ENCODE data around the gene RBM12.

Gene RBM12

GRCh38 chr20:35651958-35652357 lies 12.7 kb downstream of the RBM12 start:
- DNase-seq (ENCODE audit: low spot score in 2 of 2) = no peak
- Mint-ChIP-seq H3K27ac (no peak overlapping the region), H3K4me1 (peaks cover 30% of the 10 kb centered on the region), H3K36me3 (peaks cover 1% of the 10 kb centered on the region), H3K4me3 (no peak overlapping the region), H3K9me3 (no peaks in the 10 kb centered on the region)
- no peak for ATAC-seq

DNA sequence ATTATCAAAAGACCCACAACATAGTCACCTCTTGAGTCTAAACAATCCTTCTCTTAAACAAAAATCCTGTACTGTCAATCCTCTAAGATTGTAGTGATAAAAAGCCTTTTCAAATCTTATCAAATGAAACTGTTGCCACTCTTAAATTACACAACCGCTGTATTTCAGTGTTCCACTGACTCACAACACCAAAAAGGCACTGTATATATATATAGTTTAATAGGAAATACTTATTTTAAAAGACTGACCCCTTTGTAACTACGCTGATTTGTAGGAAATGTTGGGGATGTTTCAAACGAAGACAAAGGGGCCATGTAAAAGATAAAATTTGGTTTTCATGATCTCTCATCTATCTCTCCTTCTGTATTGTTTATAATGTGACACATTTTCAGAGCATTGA lies 14.1 kb downstream of the RBM12 start:
- peaks cover 36% of the 10 kb centered on the region for H3K4me1 Mint-ChIP-seq
- ATAC-seq (no peak), DNase-seq (ENCODE audit: low spot score in 2 of 2) (no peak)

GRCh38 chr20:35648836-35649235 lies 15.9 kb downstream of the RBM12 start:
- no peak overlapping the region for H3K4me3 Mint-ChIP-seq
- peaks cover 48% of the 10 kb centered on the region for H3K4me1 Mint-ChIP-seq
- H3K9me3 Mint-ChIP-seq = no peaks in the 10 kb centered on the region
- no peak for DNase-seq (ENCODE audit: low spot score in 2 of 2)
- no peak for ATAC-seq
- H3K27ac Mint-ChIP-seq = peak overlapping the region; percentile 12
- H3K36me3 Mint-ChIP-seq = peaks cover 13% of the 10 kb centered on the region

More for the DNA sequence above, 14.1 kb downstream of the RBM12 start:
- Mint-ChIP-seq H3K4me3 (no peak overlapping the region), H3K27ac (peak overlapping the region; percentile 14), H3K9me3 (no peaks in the 10 kb centered on the region), H3K36me3 (peaks cover 10% of the 10 kb centered on the region)

GRCh38 chr20:35644806-35645205 lies 19.9 kb downstream of the RBM12 start:
- H3K9me3 Mint-ChIP-seq = no peaks in the 10 kb centered on the region
- peaks cover 72% of the 10 kb centered on the region for H3K4me1 Mint-ChIP-seq
- peaks cover 19% of the 10 kb centered on the region for H3K36me3 Mint-ChIP-seq
- H3K27ac Mint-ChIP-seq = no peak overlapping the region
- DNase-seq (ENCODE audit: low spot score in 2 of 2) (no peak), ATAC-seq (no peak)
- H3K4me3 Mint-ChIP-seq = no peak overlapping the region

DNA sequence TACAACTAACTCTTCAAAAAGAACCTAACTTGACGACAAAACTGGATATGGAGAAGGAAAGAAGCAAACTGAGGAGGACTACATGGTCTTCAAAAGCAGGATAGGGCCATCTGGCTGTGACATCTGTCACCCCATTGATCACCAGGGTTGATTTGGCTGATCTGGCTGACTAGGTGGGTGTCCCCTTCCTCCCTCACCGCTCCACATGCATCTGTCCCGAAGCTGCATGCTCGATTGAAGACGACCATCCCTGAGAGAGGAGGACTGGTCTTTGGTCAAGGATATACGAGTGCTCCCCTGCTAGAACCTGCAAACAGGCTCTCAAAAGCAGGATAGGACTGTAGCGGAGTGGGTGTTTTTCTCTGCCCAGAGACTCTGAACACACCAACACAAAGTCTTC lies 21.7 kb downstream of the RBM12 start:
- Mint-ChIP-seq H3K9me3 (no peaks in the 10 kb centered on the region), H3K36me3 (peaks cover 19% of the 10 kb centered on the region), H3K4me3 (no peak overlapping the region), H3K27ac (no peak overlapping the region), H3K4me1 (peaks cover 63% of the 10 kb centered on the region)
- ATAC-seq (no peak), DNase-seq (ENCODE audit: low spot score in 2 of 2) (peak in 1 of 2 donors; percentile 45)

- H3K27ac Mint-ChIP-seq = peak overlapping the region; percentile 80
Measured at GRCh38 chr20:35641743-35642142, 23.0 kb downstream of the RBM12 start.

DNA sequence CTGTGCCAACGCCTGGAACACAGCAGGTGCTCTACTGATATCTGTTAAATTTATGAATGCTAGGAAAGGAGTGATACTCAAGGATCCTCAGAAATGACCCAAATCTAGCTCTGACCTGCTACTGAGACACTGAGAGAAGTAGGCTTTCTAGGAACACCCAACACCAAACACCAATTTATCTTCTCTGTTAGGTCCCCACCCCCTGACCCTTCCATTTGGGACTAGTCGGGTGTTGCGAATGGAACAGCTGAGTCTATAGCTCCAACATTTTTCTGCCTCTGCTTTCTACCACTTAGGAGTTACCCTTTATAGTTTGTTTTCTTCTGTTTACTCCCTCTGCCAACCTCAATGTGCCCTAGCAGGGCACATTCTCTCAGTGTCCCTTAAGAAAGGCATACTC lies 24.0 kb downstream of the RBM12 start:
- no peaks in the 10 kb centered on the region for H3K9me3 Mint-ChIP-seq
- peaks cover 73% of the 10 kb centered on the region for H3K4me1 Mint-ChIP-seq
- peaks cover 9% of the 10 kb centered on the region for H3K36me3 Mint-ChIP-seq
- peak overlapping the region; percentile 55 for H3K27ac Mint-ChIP-seq
- no peak overlapping the region for H3K4me3 Mint-ChIP-seq
- DNase-seq (ENCODE audit: low spot score in 2 of 2) = peak in 1 of 2 donors; percentile 40
- ATAC-seq = no peak

More at GRCh38 chr20:35641743-35642142, 23.0 kb downstream of the RBM12 start:
- ATAC-seq = no peak
- peak in 1 of 2 donors; percentile 44 for DNase-seq (ENCODE audit: low spot score in 2 of 2)
- no peaks in the 10 kb centered on the region for H3K9me3 Mint-ChIP-seq
- H3K36me3 Mint-ChIP-seq = peaks cover 16% of the 10 kb centered on the region
- peaks cover 75% of the 10 kb centered on the region for H3K4me1 Mint-ChIP-seq
- no peak overlapping the region for H3K4me3 Mint-ChIP-seq

GRCh38 chr20:35638751-35639150 lies 25.9 kb downstream of the RBM12 start:
- no peak for DNase-seq (ENCODE audit: low spot score in 2 of 2)
- no peak for ATAC-seq
- H3K27ac Mint-ChIP-seq = no peak overlapping the region
- H3K4me3 Mint-ChIP-seq = no peak overlapping the region
- H3K4me1 Mint-ChIP-seq = peaks cover 72% of the 10 kb centered on the region
- peaks cover 15% of the 10 kb centered on the region for H3K36me3 Mint-ChIP-seq
- no peaks in the 10 kb centered on the region for H3K9me3 Mint-ChIP-seq

DNA sequence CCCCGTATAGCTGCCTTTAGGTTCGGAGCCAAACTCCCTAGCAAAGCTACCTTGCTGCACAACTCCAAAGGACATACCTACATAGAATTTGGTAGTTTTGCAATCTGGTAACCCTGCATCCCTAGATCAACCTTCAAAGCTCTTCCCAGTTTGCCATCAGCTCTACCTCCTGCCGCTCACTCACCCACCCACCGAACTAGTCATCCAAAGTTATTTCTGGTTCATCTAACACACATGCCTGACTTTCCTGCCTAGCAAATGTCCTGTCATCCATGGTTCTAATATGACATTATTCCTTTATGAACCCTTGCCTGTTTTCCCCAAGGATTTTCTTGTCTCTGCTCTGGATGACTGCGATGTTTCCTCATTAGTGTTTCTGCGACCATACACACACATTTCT lies 27.4 kb downstream of the RBM12 start:
- ATAC-seq (no peak), DNase-seq (ENCODE audit: low spot score in 2 of 2) (no peak)
- Mint-ChIP-seq H3K4me3 (no peak overlapping the region), H3K36me3 (peaks cover 12% of the 10 kb centered on the region), H3K9me3 (no peaks in the 10 kb centered on the region), H3K4me1 (peaks cover 65% of the 10 kb centered on the region), H3K27ac (peak overlapping the region; percentile 32)

DNA sequence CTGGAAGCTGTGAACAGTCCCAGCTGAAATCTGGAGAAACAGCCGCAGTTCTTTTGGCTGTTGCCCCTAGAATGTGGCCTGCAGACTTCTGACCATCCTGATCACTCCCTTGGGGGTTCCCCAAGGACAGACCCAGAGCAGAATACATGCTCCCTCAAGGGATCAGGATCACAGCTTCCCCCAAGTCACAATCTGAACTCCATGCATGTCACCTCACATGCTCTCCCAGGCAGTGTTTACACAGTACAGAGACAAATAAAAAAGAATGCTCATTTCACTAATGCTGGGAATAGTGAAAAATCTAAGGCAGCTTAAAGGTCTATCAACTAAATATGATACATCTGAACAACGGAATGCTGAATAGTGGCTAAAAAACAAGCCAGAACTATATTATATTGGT lies 28.6 kb downstream of the RBM12 start:
- no peak for ATAC-seq
- Mint-ChIP-seq H3K36me3 (peaks cover 24% of the 10 kb centered on the region), H3K4me1 (peaks cover 54% of the 10 kb centered on the region), H3K4me3 (no peak overlapping the region), H3K27ac (peak overlapping the region; percentile 84), H3K9me3 (no peaks in the 10 kb centered on the region)
- no peak for DNase-seq (ENCODE audit: low spot score in 2 of 2)

DNA sequence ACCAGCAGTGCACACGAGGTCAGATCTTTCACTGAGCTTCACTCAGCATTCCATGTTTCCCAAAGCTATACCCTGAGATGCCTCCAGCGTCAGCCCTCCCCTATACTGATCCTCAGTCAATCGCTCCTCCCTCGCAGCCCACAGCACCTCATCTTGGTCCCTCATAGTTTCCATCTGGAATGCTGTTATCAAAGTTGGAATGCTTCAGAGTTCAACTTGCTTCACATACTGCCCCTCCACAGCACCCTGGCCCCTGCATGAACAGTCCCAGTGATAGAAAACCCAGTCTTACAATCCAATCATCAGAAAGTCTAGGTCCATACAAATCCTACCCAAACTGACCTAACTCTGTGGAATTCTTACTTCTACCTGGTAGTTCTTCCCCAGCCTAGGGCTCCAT lies 29.0 kb downstream of the RBM12 start:
- no peak for ATAC-seq
- H3K4me3 Mint-ChIP-seq = no peak overlapping the region
- no peaks in the 10 kb centered on the region for H3K9me3 Mint-ChIP-seq
- peaks cover 27% of the 10 kb centered on the region for H3K36me3 Mint-ChIP-seq
- peaks cover 50% of the 10 kb centered on the region for H3K4me1 Mint-ChIP-seq
- no peak for DNase-seq (ENCODE audit: low spot score in 2 of 2)
- H3K27ac Mint-ChIP-seq = peak overlapping the region; percentile 84

DNA sequence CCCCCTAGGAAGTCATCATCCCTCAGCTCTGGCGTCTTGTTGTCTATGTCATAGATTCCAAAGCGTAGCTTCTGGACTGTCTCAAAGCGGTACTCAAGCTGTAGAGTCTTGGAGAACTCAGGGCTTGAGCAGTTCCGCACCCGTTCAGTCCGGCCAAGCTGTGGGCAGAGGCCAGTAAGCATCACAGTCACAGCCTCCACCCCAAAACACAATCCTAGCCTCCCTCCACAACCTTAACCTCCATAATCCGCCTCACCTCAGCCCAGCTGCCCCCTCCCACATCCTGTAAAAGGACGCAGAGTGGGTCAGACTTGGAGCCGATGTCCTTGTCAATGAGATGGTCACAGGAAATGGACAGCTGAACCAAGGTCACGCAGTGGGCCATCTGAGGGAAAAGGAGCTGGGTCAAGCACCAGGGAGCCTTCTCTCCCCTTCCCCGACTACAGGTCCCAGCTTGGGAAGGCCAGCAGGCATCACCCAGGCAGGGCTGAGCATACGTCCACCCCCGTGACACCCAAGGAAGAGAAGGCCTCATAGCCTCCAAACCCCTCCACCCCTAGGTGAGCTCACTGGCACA lies 32.1 kb downstream of the RBM12 start:
- Mint-ChIP-seq H3K4me3 (no peak overlapping the region), H3K27ac (peak overlapping the region; percentile 24), H3K9me3 (no peaks in the 10 kb centered on the region), H3K4me1 (peaks cover 33% of the 10 kb centered on the region), H3K36me3 (peaks cover 57% of the 10 kb centered on the region)
- DNase-seq (ENCODE audit: low spot score in 2 of 2) (no peak), ATAC-seq (no peak)

DNA sequence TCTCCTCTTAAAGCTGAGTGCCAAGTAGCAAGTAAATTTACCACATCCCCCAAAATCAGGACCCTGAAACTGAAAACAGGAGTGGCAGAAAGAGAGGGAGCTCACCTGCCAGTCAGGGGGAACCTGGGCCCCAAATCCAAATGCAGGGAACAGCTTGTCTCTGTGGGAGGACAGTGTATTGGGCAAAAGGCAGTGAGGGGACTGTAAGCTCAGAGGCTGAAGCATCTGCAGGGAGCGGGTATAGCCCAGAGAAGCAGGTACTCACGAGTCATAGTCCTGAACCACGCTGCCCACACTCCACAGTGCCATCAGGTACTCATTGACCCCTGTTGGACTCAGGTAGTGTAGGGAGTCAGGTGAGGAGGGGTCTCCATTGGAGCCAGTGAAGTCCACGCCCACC lies 34.1 kb downstream of the RBM12 start:
- no peak for DNase-seq (ENCODE audit: low spot score in 2 of 2)
- Mint-ChIP-seq H3K36me3 (peaks cover 77% of the 10 kb centered on the region), H3K9me3 (no peaks in the 10 kb centered on the region), H3K27ac (no peak overlapping the region), H3K4me3 (no peak overlapping the region), H3K4me1 (peaks cover 17% of the 10 kb centered on the region)
- peak; percentile 37 for ATAC-seq

DNA sequence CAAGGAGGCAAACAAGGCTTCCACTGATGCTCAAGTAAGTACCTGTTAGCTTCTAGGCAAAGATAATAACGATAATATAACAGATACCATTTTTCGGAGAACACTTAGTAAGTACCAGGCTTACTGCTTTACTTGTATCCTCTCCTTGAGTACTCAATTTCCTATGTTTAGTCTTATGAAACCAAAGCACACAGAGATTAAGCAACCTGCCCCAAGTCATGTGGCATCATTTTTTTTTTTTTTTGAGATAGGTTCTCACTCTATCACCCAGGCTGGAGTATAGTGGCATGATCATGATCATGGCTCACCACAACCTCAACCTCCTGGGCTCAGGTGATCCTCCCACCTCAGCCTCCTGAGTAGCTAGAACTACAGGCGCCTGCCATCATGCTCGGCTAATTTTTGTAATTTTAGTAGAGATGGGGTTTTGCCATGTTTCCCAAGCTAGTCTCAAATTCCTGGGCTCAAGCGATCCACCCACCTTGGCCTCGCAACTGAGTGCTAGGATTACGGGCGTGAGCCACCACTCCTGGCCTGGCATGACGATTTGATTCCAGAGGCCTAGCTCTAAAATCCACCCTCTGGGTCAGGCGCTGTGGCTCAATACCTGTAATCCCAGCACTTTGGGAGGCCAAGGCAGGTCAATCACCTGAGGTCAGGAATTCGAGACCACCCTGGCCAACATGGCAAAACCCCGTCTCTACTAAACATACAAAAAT lies 35.1 kb downstream of the RBM12 start:
- no peak for DNase-seq (ENCODE audit: low spot score in 2 of 2)
- Mint-ChIP-seq H3K4me1 (peaks cover 7% of the 10 kb centered on the region), H3K27ac (peak overlapping the region; percentile 43), H3K9me3 (no peaks in the 10 kb centered on the region), H3K36me3 (peaks cover 80% of the 10 kb centered on the region), H3K4me3 (no peak overlapping the region)
- ATAC-seq = no peak

- Mint-ChIP-seq H3K4me1 (no peaks in the 10 kb centered on the region), H3K4me3 (no peak overlapping the region), H3K36me3 (peaks cover 91% of the 10 kb centered on the region), H3K27ac (peak overlapping the region; percentile 79), H3K9me3 (no peaks in the 10 kb centered on the region)
- DNase-seq (ENCODE audit: low spot score in 2 of 2) (no peak), ATAC-seq (no peak)
Measured at GRCh38 chr20:35627121-35627520, 37.6 kb downstream of the RBM12 start.

DNA sequence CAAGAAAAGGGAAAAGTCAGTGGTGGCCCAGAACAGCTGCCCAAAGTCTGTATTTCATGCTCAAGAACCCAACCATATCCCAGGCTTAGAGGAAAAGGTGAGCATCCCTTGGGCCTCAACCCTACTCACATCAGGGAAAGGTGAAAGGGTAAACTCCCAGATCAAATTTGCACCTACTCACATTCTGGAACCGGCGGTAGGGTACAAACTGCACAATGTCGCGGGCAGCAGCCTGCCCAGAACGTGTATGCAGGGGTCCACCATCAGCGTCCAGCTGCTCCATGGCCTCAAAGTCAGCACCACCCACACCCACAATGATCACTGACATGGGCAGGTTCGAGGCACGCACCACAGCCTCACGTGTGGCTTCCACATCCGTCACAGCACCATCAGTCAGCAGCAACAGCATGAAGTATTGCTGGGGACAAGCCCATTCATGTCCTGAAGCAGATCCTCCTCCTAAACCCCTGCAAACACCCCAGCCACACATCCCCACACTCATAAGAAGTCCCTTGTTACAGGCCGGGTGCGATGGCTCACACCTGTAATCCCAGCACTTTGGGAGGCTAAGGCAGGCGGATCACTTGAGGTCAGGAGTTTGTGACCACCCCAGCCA lies 38.2 kb downstream of the RBM12 start:
- no peak for ATAC-seq
- no peak overlapping the region for H3K4me3 Mint-ChIP-seq
- no peaks in the 10 kb centered on the region for H3K9me3 Mint-ChIP-seq
- H3K4me1 Mint-ChIP-seq = no peaks in the 10 kb centered on the region
- peaks cover 91% of the 10 kb centered on the region for H3K36me3 Mint-ChIP-seq
- DNase-seq (ENCODE audit: low spot score in 2 of 2) = no peak
- peak overlapping the region; percentile 79 for H3K27ac Mint-ChIP-seq
